GM10248 (cell line): ENCODE results near the gene HPS3.

Experiments
- CTCF ChIA-PET: fragments of 300-600 bp; sonication (Branson Sonifier 250); formaldehyde crosslinking; extraction: SDS; loops from one replicate; lab custom pipeline; 2021; ENCODE audit warnings: antibody characterized with exemption; lab: Yijun Ruan, JAX
- POLR2A ChIA-PET: fragments of 350-650 bp; sonication (Branson Sonifier 250); formaldehyde crosslinking; extraction: SDS; loops from one replicate; lab custom pipeline; 2020; ENCODE audit warnings: antibody characterized with exemption; lab: Yijun Ruan, JAX
- DNase-seq: peaks from one replicate; pipeline ENCODE4 v3.0.0; 2012; ENCODE audit errors: extremely low spot score
- TF ChIP-seq, protein P1 (sequence below): IDR thresholded peaks from 2 replicates; pipeline ENCODE4 v1.5.1; 2012; ENCODE audit warnings: mild to moderate bottlenecking, low read depth; ENCODE audit errors: extremely low read depth, missing control alignments, control extremely low read depth

Gene HPS3

DNA sequence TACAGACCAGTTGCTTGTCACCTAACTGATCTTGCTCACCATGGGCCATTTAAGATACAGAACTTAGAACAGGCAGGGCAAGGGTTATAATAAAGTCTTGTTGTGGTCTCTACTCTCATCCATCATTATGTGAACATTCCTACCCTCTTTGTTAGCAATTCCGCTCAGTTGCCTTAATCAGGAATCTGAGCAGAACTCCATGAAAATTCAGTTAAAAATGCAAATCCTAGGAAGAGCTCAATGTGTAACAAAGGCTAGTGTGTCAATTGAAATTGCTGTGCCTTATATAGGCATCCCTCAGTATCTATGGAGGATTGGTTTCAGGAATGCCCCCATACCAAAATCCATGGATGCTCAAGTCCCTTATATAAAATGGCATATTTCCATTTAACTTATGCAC lies 47.7 kb downstream of the HPS3 start:
- TF ChIP-seq, protein P1, sequence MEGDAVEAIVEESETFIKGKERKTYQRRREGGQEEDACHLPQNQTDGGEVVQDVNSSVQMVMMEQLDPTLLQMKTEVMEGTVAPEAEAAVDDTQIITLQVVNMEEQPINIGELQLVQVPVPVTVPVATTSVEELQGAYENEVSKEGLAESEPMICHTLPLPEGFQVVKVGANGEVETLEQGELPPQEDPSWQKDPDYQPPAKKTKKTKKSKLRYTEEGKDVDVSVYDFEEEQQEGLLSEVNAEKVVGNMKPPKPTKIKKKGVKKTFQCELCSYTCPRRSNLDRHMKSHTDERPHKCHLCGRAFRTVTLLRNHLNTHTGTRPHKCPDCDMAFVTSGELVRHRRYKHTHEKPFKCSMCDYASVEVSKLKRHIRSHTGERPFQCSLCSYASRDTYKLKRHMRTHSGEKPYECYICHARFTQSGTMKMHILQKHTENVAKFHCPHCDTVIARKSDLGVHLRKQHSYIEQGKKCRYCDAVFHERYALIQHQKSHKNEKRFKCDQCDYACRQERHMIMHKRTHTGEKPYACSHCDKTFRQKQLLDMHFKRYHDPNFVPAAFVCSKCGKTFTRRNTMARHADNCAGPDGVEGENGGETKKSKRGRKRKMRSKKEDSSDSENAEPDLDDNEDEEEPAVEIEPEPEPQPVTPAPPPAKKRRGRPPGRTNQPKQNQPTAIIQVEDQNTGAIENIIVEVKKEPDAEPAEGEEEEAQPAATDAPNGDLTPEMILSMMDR, result no peak
- ChIA-PET CTCF (interaction anchor here (1.2 to 1.6 kb wide), 3 partner anchors 8 to 10 kb away, joined by 3 read pairs; no protein-coding TSS in a partner anchor), POLR2A (no interaction called here)
- no peak for DNase-seq

GRCh38 chr3:149179220-149179619 lies 49.8 kb downstream of the HPS3 start:
- ChIA-PET CTCF (interaction anchor here (1.3 kb wide), 1 partner anchor 9 kb away, joined by 4 read pairs; no protein-coding TSS in a partner anchor), POLR2A (no interaction called here)
- TF ChIP-seq, protein P1, result no peak
- DNase-seq, result no peak

- DNase-seq, result no peak
- ChIA-PET CTCF (interaction anchor here (1.3 kb wide), 1 partner anchor 9 kb away, joined by 4 read pairs; no protein-coding TSS in a partner anchor), POLR2A (no interaction called here)
- TF ChIP-seq, protein P1, result no peak
Measured at GRCh38 chr3:149180057-149180573, 50.7 kb downstream of the HPS3 start.

DNA sequence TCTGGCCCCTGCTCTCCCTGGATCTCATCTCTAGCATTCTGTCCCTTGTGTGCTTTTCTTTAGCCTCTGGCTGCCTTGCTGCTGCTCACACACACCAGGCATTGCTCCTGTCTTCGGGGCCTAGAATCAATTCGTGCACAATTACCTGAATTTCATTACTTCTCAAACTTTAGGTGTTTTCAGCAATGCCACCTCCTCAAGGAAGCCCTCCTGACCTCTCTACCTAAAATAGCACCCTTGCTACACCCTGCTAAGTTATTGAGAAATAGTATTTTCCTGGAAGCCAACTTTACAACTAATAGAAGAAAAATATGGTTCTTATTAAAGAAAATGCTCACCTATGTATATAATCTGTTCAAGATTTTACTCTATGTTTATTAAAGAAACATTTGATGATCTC lies 51.7 kb downstream of the HPS3 start:
- ChIA-PET POLR2A (no interaction called here), CTCF (interaction anchor here (0.5 to 1.4 kb wide), 3 partner anchors 11 to 314 kb away, joined by 3 read pairs; no protein-coding TSS in a partner anchor)
- DNase-seq, result no peak
- TF ChIP-seq, protein P1, result no peak

- POLR2A ChIA-PET, result no interaction called here
- CTCF ChIA-PET, result interaction anchor here (0.8 to 1.5 kb wide), 3 partner anchors 9 to 39 kb away, joined by 3 read pairs; no protein-coding TSS in a partner anchor
- TF ChIP-seq, protein P1, result no peak
- DNase-seq, result no peak
Measured at GRCh38 chr3:149186219-149186618, 56.8 kb downstream of the HPS3 start.

GRCh38 chr3:149186721-149187120 lies 57.3 kb downstream of the HPS3 start:
- ChIA-PET POLR2A (no interaction called here), CTCF (interaction anchor here (1.0 to 1.5 kb wide), 2 partner anchors 9 to 38 kb away, joined by 3 read pairs; no protein-coding TSS in a partner anchor)
- TF ChIP-seq, protein P1, result no peak
- DNase-seq, result no peak
